CD4-positive, alpha-beta T cell treated with Interferon gamma for 1 hour (primary cell): ENCODE measurements around the gene SMIM11.
"Not testable (repeated sequence)": the region's sequence is repeated elsewhere in the genome, so short reads cannot be mapped to it uniquely, and the experiment has no call there.

ENCODE experiments used
- DNase-seq: peaks from one replicate; pipeline ENCODE4 v3.0.0-alpha.2; 2020

Gene SMIM11, protein sequence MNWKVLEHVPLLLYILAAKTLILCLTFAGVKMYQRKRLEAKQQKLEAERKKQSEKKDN

DNA sequence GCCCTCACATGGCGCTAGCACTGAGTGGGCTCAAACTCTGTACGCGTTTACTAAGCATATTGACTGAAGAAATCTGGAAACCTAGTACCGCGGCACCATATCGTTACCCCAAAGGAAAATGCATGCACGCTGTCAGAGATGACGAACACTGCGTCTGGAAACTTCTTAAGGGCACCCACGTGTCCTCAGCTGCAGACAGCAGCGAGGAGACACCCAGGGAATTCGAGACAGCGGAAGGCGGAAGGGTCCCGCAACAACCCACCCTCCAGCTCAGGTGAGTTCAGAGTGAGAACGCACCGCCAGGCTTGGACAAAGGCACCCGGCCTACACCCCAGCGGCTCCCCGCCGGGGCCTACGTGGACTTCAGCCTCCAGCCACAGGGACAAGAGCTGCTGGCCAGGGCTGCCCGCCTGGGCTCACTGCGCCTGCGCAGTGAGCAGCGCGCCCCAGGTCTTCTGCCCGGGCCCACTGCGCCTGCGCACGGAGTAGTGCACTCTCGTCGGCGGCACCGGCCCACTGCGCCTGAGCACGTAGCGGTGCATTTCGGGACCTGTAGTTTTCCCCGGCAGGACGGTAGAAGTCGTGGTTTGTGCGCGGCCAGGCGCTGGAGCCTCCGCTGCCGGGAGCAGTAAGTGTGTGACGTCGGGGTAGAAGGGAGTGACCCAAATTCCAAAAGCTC, at the start of gene SMIM11:
TSS of gene SMIM11 (plus strand) at position 568 of the 679 bp plus-strand sequence. CDS start 3,998 bp downstream, outside the sequence.
- DNase-seq: not testable (repeated sequence)

DNA sequence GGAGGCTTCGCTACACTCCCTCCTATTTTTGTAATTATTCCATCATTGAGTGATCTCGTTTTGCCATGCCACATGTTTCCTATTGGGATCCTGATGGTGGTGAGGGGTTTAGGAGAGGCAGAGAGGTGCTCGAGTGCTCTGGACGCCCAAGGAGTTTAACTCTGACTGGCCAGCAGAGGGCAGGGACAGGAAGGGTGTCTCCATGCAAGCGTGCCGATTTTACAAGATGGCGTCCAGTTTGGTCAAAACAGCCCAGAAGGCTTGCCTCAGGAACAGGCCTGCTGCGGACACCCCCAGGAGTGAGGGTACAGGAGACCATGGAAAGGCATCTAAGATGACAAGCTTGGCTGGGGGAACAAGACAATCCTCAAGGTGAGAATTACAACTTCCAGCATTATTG, 45.3 kb upstream of the SMIM11 start:
- DNase-seq: no peak

DNA sequence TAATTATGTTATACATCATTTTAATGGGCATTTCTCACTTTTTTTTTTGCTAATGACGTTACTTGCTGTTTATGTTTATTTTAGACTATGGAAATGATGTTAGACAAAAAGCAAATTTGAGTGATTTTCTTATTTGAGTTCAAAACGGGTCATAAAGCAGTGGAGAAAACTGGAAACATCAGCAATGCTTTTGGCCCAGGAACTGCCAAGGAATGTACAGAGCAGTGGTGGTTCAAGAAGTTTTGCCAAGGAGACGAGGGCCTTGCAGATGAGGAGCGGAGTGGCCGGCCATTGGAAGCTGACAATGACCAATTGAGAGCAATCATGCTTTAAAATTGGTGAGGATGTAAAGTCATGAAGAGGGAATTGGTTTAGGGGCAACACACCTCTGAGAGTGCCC, 43.6 kb upstream of the SMIM11 start:
- DNase-seq: no peak

DNA sequence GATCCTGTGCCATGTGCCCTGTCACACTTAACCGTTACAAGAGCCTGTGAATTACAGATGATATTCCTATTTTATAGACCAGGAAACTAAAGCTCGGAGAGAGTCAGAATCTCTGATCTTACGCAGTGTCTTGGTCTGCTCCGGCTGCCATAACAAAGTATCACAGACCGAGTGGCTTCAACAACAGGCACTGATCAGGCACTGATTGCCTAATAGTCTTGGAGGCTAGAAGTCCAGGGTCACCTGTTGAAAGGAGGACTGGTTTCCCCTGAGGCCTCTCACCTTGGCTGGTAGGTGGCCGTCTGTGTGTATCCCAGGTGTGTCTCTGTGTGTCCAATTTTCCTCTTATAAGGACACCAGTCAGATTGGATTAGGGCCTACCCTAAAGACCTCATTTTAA, 43.0 kb upstream of the SMIM11 start:
- no peak for DNase-seq

DNA sequence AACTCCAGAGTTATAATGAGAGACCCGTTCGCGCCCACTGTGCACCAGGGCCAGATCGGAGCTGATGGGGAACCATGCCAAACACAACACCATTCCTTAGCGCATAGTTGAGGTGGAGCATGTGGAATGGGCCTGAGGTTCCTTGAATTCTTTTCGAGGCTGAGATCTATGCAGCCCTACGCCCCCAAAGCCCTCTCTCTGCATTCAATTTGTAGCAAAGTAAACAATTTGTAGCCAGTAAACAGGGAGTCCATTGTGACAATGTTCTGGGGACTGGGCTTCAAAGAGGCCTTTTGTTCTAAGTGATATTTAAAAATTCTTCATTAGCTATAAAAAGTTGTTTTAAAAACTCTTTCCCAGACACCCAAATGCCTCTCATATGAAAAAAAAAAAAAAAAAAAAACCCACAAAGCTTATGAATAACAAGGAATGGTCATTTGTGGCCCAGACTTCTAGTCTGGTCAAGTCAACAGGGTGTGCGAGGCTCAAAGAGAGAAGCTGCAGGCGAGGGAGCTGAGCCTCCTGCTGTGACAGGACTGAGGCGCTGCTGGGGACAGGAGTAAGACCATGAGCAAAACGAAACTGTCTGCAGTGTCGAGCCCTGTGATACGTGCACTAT, 42.1 kb upstream of the SMIM11 start:
- DNase-seq: no peak

DNA sequence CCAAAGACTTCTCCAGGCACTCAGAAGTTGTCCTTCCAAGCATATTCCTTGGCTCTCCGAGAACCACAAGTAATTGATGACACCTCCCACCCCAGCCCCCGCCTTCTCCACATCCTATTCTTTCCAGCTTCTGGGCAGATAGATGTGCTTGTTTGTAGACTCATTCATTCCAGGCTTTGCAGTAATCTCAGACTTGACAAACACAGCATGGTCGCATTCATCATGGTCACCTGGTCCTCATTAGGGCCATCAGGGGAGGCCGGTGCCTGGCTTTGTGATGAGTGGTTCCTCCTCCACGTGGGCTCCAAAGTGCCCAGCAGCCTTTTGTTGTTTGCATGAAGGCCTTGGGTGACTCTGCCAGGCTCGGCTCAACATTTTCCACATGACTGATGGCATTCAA, 40.0 kb upstream of the SMIM11 start:
- DNase-seq: no peak

DNA sequence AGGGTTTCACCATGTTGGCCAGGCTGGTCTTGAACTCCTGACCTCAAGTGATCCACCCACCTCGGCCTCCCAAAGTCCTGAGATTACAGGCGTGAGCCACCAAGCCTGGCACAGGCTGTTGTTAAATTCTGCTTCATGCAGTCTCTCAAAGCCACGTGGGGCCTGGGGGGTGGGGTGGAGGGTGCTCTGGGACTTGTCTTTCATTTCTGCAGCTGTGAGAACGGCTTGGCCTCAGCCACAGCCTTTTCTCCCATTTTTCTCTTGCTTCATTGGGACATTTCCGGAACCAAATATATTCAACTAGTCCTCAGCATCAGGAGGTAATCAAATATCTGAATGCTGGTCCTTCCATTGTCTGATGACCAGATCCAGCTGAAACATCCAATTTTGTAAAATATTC, 39.1 kb upstream of the SMIM11 start:
- no peak for DNase-seq

DNA sequence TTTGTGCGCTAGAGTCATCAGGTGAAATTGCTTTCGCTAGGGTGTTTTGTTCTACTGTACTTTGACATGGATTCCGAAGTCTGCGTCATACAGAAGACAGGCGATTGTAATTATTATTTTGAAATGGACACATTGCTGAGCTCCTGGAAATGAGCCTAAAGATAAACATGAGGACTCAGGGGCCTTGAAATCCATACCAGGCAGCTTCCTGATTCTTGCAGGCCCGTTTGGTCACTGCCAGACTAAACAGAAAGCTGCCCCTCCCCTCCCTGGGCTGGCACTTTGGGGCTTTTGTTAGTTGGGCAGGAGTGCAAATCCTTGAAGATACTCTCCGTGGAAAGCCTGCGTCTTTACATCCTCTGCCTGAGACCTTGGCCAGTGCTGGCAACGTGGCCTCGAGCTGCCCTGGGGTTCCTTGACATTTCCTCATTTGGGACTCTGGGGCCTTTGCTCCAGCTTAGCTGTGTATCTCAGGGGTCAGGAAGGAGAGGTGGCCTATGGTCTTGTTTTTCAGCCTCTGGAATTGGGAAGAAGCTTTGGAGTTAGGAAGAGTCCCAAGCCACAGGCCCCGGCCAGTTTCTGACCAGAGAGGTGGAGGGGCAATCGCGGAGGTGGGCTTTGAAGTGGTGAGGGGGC, 38.4 kb upstream of the SMIM11 start:
- no peak for DNase-seq

DNA sequence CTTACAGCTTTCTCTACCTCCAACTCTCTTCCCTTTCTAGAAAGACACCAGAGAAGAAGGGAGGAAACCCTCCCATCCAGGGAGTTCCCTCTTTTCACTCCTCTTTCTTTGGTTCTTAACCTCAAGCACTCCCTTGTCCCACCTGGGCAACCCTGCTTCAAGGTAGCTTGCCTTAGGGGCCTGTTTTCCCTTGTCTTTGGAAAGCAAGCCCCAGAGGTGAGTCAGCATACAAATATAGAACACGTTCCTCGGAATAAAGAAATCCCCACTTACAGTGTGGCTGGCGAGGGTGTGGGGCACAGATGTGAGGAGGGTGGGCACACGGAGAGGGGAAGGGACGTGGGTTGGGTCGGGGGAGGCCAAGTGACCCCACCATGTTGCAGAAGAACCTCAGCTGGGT, 37.6 kb upstream of the SMIM11 start:
- no peak for DNase-seq

DNA sequence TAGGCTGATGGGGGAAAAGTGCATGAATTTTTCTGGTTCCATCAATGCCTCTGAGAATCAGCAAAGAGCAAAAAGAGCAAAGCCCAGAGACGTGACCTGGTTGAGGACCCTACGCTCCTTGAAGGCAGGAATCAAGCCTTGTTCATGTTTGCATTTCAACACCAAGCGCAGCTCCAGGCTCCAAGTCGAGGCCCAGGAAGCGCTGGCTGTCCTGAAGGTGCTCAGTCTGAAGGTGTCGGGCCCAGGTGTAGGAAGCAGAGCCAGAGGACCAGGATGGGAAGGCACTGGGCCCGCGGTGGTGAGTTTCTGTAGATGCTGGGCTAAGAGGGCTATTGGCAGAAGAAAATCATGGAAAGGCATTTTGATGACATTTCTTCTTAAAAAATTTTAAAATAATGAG, 37.1 kb upstream of the SMIM11 start:
- no peak for DNase-seq

DNA sequence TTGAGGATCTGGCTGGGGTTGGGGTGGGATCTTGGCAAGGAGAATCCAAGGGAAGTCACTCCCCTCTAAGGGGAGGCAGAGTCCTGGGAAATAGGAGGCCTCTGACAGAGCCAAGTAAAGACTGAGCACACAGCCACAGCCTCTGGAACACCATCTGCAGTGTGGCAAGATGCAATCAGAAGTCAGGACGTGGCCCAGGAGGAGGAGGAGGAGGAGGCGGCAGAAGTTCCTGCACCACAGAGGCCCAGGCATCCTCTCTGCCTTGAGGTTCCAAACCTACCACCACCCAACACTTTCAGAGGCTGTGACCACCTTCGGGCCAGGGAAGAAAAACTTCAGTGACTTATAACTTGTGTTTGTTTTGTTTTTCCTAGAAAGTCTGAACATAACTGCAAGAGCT, 35.2 kb upstream of the SMIM11 start:
- DNase-seq: no peak

DNA sequence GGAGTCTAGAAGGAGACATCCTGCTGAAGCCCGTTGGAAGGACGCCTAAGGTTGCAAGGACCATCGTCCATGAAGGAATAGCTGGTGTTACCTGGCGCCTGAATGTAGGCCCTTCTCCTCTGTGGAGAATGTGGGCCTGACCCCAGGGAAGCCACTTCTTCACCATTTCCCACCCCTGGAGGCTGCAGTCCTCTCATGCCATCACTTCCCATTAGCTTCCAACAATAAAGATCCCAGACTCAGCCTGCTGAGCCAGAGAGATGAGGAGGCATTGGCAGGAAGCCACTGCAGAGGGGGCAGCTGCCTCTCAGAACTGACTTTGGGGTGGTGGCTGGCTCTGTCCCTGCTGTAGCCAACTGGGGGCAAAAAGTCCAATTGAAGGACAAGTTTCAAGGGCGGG, 32.8 kb upstream of the SMIM11 start:
- no peak for DNase-seq

DNA sequence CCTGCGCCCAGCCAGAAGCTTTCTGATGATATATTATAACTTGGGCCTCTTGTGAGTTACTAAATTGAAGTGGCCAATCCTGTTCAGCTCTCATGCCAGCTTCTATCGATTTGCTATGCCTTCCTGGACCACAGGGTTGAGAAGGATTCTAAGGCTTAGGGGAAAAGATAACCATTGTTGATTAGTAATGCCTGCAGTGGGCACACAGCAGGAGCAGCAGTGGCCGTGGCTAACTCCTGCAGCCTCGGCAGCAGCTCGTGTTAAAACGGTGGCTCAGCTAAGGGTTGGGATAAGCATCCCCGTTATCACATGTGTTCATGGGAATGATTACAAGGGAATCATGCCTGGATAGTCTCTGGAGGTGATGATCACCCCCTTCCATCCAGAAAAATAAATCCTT, 32.0 kb upstream of the SMIM11 start:
- DNase-seq: no peak

DNA sequence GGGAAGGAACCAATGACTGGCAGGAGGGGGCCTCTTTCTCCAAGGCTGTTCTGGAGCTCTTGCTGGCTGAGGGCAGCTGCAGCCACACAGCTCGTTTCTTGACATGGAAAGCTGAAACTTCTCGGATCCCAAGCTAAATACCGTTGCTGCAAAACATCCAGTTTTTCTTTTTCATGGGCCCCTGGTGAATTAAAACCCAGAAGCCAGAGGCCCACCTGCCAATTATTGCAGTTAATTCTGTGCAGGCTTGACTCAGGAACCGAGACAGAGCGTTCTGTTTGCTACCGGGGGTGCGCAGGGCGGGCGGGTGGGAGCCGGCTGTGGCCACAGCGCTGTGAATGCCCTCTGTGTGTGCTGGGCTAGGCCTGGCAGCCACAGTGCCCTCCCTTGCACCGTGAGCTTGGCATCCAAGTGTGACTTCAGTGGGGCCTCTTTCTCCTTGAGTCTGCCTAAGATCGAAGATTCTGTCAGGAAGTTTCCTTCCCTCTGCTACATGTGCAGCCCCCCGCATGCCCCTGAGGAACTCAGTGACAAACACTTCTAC, 31.4 kb upstream of the SMIM11 start:
- DNase-seq: no peak

DNA sequence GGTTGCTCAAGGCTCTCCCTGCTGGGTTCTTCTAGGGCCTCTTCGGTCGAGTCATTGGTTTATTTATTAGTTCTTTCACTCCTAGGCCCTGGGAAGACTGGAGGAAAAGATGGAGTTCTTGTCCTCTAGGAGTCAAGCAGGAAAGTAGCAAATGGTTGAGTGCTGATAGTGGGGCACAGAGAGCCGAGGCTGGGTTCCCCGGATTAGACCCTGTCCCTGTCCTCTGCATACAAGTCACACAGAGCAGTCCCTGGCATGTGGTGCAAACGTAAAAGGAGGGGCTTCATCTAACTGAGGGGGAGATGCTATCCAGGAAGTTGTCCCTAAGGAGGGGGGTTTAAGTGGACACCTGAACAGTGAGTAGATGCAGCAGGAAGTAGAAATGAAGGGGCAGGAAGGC, 30.7 kb upstream of the SMIM11 start:
- DNase-seq: no peak

DNA sequence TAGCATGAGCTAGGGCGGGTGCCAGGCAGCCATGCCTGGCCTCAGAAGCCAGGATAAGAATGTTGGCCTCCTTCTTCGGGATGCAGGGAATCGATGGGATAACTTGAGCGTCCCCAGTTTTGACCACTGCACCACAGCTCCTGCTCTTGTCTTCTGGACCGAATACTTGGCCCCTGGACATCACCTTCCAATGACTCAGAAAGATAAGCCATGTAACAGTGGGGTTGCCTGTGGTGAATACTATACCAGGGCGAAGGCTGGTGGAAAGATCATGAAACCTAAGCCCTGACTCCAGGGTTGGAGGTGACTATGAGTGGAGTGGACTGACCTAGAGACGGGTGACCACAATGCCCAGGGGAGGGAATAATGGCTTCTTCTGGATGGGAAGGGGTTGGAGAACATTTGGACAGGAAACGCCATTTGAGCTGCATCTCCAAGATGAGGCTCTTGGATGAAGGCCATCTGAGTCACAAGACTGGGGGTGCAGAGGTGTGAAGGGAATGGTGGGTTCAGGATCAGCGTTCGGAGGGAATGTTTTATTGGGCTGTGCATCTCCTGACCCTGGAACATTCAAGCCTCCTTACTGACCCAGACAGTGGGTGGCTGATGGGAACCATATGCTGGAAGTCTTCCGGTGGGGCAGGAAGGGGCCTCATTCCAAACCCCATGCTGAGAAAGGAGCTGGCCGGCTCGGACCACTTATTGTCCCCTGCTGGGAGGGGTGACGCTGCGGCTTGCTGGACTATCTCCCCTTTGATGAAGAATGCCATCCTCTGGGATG, 30.0 kb upstream of the SMIM11 start:
- no peak for DNase-seq

DNA sequence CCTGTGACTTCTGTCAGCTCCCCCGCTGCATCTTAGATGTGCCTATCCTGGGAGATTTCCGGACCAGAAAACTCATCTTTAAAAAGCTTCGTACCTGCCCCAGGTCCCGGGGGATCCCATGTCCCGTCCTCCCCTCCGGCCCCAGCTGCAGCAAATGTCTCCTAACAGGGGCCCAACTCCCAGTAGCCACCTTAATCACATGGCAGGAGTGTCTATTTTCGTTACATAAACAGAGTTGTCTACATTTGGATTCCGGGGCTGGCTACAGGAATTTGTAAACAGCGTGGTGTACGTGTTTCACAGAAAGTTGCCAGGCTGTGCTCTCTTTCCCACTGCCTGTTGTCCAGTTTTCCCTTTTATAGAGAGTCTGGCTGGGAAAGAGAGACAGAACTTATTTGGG, 29.4 kb upstream of the SMIM11 start:
- DNase-seq: no peak

DNA sequence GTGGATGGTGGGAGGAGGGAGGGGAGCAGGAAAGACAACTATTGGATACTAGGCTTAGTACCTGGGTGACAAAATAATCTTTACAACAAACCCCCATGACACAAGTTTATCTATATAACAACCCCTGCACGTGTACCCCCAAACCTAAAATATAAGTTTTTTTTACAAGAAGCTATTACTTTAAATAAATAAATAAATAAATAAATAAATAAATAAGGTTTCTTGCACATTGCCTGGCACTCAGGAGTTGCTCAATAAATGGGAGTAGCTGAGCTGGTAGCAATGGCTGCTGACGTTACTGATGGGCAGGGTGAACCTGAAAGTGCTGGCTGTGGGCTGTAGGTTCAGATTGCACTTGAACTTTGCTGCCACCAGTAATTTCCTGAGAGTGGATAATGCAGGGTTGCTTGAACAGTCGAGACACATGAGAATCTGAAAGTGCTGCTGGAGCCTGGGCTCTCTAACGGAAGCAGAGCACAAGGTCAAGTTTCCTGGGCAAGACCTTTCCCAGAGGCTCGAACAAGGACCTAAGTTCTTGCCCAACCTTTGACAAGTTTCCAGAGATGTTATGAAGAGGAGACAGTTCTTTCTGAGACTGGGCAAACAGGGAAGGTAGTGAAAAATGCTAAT, 26.3 kb upstream of the SMIM11 start:
- no peak for DNase-seq

DNA sequence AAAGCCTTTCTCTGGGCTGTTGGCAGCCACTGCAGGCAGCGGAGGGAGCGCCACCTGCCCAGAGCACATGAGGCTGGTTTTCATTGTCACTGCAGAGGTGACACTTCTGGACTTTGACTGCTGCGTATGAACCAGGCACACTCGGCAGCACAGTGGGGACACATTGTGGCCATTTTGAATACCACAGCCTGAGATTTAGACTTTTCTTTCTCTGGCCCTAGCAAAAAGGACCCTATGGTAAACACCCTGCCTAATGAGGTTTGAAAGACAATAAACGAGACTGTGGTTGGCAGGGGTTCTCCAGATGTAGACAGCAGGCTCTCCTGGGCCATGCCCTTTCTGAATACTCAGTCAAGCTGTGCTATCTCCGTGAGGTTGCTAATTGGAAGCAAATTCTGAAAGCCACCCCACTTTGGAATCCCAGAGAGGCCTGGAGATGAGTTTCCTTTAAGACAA, 23.5 kb upstream of the SMIM11 start:
- DNase-seq: no peak

DNA sequence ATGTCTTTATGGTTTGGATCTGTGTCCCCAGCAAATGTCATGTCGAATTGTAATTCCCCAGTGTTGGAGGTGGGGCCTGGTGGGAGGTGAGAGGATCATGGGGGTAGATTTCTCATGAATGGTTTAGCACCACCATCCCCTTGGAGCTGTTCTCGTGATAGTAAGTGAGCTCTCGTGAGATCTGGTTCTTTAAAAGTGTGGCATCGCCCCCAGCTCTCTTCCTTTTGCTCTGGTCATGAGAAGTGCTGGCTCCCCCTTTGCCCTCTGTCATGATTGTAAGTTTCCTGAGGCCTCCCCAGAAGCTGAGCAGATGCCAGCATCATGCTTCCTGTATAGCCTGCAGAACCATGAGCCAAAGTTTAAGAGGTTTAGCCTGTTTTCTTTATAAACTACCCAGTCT, 22.8 kb upstream of the SMIM11 start:
- no peak for DNase-seq

DNA sequence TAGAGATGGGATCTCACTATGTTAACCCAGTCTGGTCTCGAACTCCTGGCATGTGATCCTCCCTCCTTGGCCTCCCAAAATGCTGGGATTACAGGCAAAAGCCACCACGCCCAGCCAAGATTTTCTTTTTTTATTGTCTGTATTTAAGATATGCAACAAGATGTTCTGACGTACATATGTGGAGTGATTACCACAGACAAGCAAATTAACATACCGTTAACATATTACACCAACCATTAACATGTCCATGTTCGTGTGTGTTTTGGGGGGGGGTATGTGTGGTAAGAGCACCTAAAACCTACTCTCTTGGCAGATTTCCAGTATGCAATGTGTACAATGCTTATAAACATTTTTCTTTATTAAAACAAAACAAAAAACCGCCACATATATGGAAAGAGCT, 22.1 kb upstream of the SMIM11 start:
- no peak for DNase-seq

DNA sequence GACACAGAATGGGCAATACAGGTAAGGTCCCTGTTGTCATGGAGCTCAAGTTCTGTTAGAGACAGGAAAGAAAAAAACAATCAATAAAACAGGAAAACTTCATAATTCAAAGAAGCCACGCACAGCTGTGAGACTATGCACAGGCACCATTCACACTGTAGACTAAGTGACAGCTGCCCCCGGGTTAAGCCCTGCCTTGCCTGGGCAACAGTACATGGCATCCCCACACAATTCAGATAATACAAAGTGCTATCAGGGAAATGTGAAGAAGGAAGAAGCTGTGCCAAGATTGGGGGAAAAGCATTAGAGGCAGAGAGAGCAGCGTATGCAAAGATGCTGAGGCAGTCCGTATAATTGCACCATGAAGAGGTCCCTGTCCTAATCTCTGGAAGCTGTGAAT, 20.5 kb upstream of the SMIM11 start:
- DNase-seq: no peak

DNA sequence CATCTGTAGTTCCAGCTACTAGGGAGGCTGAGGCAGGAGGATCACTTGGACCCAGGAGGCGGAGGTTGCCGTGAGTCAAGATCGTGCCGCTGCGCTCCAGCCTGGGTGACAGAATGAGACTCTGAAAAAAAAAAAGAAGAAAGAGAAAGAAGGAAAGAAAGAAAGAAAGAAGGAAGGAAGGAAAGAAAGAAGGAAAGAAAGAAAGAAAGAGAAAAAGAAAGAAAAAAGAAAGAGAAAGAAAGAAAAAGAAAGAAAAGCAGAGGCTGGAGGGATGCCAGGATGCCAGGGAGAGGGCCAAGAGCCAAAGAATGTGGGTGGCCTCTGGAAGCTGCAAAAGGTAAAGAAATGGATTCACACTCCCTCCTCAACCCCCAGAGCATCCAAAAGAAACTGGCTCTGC, 19.7 kb upstream of the SMIM11 start:
- DNase-seq: no peak
